DND-41 (cell line): Measurements from ENCODE around the gene AVPI1.

Experiments used
- CTCF ChIP-seq: IDR thresholded peaks from 2 replicates; pipeline ENCODE4 v1.5.1; 2012; ENCODE audit warnings: borderline replicate concordance, low read length, moderate library complexity, mild to moderate bottlenecking; ENCODE audit not compliant: poor library complexity, severe bottlenecking; ENCODE audit errors: extremely low read depth
- EZH2 ChIP-seq: IDR thresholded peaks from 3 replicates; pipeline ENCODE4 v1.6.1; 2012; ENCODE audit warnings: borderline replicate concordance, low read depth, mild to moderate bottlenecking, moderate library complexity, low read length, inconsistent platforms; ENCODE audit not compliant: severe bottlenecking

- TF ChIP-seq CTCF, result no peak
- no peak for TF ChIP-seq EZH2
Measured at GRCh38 chr10:97723001-97723400, 36.0 kb upstream of the AVPI1 start.
